ENCODE data around the gene ABHD1.

ABHD1 gene

DNA sequence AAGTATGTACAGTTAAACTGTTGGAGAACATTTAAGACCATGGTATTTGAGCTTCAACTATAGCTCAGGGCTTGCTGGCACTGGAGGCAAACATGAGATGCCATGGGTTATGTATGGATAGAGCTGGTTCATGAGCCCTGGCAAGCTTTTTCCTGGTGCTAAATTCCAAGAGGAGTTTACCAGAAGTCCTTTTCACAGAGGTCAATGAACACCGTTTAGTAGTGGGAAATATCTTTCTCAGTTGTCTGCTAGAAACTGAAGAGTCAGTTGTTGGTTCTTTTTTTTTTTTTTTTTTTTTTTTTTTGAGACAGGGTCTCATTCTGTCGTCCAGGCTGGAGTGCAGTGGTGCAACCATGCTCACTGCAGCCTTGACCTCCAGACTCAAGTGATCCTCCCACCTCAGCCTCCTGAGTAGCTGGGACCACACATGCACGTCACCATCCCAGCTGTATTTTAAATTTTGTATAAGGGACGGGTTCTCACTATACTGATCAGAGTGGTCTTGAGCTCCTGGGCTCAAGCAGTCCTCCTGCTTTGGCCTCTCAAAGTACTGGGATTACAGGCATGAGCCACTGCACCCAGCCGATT, 35.7 kb upstream of the ABHD1 start:
- Histone ChIP-seq H3K9ac (ENCODE audit: low read length) (no peak overlapping the region), H3K27me3 (ENCODE audit: control insufficient read depth, insufficient read depth, low read length) (peaks cover 10% of the 10 kb centered on the region; the same call in 1 of the 2 replicates), H3K4me3 (ENCODE audit: low read depth, low read length) (peak overlapping the region; percentile 64; the same call in 1 of the 2 replicates), H3K36me3 (ENCODE audit: control insufficient read depth, insufficient read depth, low read length) (no peaks in the 10 kb centered on the region), H3K4me1 (ENCODE audit: control insufficient read depth, insufficient read depth, low read length) (0 out of 2 replicates have a peak, but pooled peaks cover 7% of the 10 kb centered on the region), H3K27ac (ENCODE audit: low read depth, low read length) (no peak overlapping the region), H3K9me3 (ENCODE audit: control insufficient read depth, insufficient read depth, low read depth, low read length) (no peaks in the 10 kb centered on the region)

DNA sequence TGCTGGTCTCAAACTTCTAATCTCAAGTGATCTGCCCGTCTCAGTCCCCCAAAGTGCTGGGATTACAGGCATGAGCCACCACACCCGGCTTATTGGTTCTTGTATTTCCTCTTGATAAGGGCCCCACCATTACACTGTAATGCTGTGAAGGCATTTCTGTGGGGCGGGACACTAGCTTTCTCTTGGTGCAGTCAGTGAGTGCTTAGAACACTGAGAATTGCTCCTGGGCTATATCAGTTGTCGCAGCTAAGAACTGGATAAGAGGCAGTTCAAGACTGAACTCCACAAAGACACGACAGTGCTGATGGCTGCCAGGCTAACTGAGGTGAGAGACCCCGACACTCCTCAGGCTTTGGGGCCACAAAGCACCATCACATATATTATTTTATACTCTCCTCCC, 35.0 kb upstream of the ABHD1 start:
- Histone ChIP-seq H3K4me1 (ENCODE audit: control insufficient read depth, insufficient read depth, low read length) (0 out of 2 replicates have a peak, but pooled peaks cover 7% of the 10 kb centered on the region), H3K4me3 (ENCODE audit: low read depth, low read length) (no peak overlapping the region), H3K27me3 (ENCODE audit: control insufficient read depth, insufficient read depth, low read length) (peaks cover 10% of the 10 kb centered on the region; the same call in 1 of the 2 replicates), H3K9me3 (ENCODE audit: control insufficient read depth, insufficient read depth, low read depth, low read length) (no peaks in the 10 kb centered on the region), H3K36me3 (ENCODE audit: control insufficient read depth, insufficient read depth, low read length) (no peaks in the 10 kb centered on the region), H3K9ac (ENCODE audit: low read length) (no peak overlapping the region), H3K27ac (ENCODE audit: low read depth, low read length) (no peak overlapping the region)

DNA sequence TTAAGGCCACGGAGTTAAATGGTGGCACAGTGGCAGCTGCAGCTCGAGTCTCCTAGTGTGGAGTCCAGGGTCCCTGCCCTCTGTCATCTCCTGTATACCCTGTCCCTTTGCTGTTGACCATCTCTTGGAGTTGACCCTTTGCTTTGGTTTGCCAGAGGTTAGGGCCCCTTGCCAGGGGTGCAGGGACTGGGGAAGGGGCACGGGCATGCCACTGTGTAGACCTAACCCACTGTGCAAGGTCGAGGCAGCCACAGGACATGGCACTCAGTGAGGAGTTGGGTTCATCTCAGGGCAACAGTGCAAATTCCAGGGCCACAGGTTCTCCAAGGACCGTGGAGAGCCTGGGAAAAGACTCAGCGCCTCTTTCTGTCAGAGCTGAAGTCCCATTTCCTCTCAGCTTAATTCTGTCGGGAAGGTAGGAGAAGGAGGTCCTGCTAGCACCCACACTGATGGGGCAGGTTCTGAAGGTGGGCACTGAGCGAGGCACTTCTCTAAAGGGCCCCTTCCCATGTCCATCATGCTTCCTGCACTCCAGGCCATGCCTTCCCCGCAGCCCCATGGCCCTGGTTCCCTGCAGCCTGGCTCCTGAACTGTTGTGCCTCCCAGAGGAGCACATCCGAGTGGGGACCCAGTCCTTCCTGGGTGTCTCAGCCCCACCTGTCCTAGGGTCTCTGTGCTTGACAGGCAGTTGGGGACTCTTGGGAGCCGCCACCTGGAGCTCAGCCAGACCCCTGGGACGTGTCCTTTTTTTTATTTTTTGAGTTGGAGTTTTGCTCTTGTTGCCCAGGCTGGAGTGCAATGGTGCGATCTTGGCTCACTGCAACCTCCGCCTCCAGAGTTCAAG, 34.3 kb upstream of the ABHD1 start:
- no peak overlapping the region for H3K27ac ChIP-seq (ENCODE audit: low read depth, low read length)
- no peaks in the 10 kb centered on the region for H3K36me3 ChIP-seq (ENCODE audit: control insufficient read depth, insufficient read depth, low read length)
- peaks cover 10% of the 10 kb centered on the region; the same call in 1 of the 2 replicates for H3K27me3 ChIP-seq (ENCODE audit: control insufficient read depth, insufficient read depth, low read length)
- no peaks in the 10 kb centered on the region for H3K9me3 ChIP-seq (ENCODE audit: control insufficient read depth, insufficient read depth, low read depth, low read length)
- 0 out of 2 replicates have a peak, but pooled peaks cover 7% of the 10 kb centered on the region for H3K4me1 ChIP-seq (ENCODE audit: control insufficient read depth, insufficient read depth, low read length)
- no peak overlapping the region for H3K4me3 ChIP-seq (ENCODE audit: low read depth, low read length)
- H3K9ac ChIP-seq (ENCODE audit: low read length) = no peak overlapping the region

DNA sequence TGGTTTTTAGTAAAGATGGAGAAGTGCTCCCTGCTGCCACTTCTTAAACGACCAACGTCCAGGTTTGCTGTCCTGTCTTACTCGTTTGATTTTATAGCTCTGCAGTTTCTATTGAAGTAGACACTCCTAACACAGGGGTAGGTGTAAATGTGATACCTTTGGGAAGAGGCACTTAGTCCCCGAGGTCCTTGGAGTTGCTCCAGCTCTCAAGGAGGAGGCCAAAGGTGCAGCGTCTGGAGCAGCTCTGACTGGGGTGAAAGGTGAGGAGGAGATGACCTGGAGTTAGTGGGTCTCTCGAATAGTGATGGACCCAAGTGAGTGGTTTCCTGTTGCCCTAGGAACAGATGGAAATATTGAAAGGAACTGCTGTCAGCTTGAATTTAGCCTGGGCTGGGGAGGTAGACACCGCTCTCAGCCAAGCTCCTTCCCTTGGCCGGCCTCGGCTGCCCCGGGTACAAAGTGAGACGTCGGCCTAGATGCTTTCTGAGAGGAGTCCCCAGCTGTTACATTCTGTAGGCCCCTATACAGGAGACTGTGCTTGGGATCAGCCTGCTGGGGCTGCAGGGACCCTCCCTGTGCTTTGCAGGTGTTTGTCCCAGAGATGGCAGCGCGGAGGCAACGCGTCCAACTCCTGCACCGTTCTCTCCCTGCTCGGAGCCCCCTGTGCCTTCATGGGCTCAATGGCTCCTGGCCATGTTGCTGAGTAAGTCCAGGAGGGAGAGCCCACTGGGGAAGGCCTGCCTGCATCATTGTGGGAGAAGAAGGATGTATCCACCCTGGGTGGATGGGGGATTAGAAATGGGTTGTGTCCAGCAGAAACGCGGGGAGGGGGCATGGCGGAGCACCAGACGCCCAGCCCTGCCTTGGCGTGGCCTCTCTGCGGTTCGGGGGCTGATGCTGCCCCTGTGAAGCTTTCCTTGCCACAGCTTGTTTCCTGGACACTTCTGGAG, 31.6 kb upstream of the ABHD1 start:
- Histone ChIP-seq H3K4me1 (ENCODE audit: control insufficient read depth, insufficient read depth, low read length) (peaks cover 10% of the 10 kb centered on the region), H3K36me3 (ENCODE audit: control insufficient read depth, insufficient read depth, low read length) (no peaks in the 10 kb centered on the region), H3K27me3 (ENCODE audit: control insufficient read depth, insufficient read depth, low read length) (peaks cover 8% of the 10 kb centered on the region; the same call in 1 of the 2 replicates), H3K9me3 (ENCODE audit: control insufficient read depth, insufficient read depth, low read depth, low read length) (no peaks in the 10 kb centered on the region), H3K4me3 (ENCODE audit: low read depth, low read length) (no peak overlapping the region), H3K27ac (ENCODE audit: low read depth, low read length) (no peak overlapping the region), H3K9ac (ENCODE audit: low read length) (no peak overlapping the region)

DNA sequence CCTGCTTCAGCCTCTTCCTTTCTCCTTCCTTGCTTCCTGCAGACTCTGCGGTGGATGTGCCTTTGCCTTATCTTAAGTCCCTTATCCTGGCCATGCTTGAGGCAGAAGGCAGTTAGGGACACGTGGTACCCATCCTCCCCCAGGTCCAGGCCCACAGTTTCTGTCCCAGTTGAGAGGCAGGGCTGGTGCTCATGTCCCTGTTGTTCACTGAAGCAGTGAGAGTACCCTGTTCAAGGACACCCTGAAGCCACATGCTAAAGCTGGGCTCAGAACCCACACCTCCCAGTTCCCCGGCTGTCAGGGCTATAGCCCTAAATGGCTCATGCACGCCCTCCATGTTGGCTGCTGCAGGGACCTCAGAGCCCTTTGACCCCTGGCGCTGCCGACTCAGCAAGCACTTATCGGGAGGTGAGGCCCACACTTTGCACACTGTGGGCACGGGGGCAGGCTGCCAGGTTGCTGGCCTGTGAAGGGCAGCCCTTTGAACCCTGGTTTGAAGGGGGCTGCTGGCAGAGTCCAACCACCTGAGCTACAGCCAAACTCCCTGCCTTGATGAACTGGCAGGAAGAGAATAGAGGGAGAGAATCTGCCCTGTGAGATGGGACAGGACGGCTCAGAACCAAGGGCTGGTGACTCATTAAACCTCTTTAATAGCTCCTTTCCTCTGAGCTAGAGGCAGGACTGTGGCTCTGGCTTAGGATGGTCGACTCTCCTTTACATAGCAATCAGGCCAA, 30.8 kb upstream of the ABHD1 start:
- Histone ChIP-seq H3K27me3 (ENCODE audit: control insufficient read depth, insufficient read depth, low read length) (no peaks in the 10 kb centered on the region; the same call in 1 of the 2 replicates), H3K4me1 (ENCODE audit: control insufficient read depth, insufficient read depth, low read length) (peaks cover 7% of the 10 kb centered on the region), H3K36me3 (ENCODE audit: control insufficient read depth, insufficient read depth, low read length) (no peaks in the 10 kb centered on the region), H3K9ac (ENCODE audit: low read length) (no peak overlapping the region), H3K4me3 (ENCODE audit: low read depth, low read length) (no peak overlapping the region), H3K27ac (ENCODE audit: low read depth, low read length) (no peak overlapping the region), H3K9me3 (ENCODE audit: control insufficient read depth, insufficient read depth, low read depth, low read length) (no peaks in the 10 kb centered on the region)

DNA sequence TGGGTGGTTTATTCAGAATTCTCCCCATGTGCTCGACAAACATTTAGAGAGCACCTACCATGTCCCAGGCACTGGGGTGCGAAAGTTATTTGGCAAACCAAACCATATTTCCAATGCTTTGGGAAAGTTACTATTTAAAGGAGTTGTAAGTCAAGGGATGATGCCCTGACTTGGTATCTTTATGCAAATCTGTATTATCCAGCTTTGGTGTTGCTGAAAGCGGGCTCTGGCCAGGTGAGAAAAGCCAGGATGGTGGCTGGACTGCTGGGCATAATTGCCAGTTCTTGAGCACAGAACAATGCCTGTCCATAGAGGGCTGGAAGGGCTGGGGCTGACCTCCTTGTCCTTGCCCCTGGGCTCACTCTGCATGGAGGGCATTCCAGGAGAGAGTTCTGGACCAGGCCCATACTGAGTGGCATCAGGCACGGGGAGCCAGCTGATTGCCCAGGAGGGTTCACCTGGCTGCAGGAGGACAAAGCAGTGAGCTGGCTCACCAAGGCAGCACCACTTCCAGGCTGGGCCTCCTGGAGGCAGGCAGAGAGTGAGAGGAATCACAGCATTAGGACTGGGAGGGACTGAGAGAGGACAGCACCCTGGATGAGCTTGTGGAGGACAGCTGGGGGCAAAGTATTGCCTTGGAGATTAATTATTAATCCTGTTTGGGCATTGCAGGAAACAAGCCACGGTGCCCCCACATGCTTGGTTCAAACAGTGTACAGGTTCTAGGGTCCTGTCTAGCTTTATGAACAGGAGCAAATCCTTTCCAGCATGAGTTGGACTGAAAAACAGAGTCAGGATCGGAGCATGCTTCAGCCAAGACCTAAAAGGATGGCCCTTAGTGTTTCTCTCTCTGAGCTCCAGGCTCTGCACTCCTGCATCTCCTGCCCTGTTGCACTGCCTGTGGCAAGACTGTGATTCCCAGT, 29.9 kb upstream of the ABHD1 start:
- Histone ChIP-seq H3K36me3 (ENCODE audit: control insufficient read depth, insufficient read depth, low read length) (no peaks in the 10 kb centered on the region), H3K4me3 (ENCODE audit: low read depth, low read length) (no peak overlapping the region), H3K4me1 (ENCODE audit: control insufficient read depth, insufficient read depth, low read length) (peaks cover 7% of the 10 kb centered on the region), H3K27me3 (ENCODE audit: control insufficient read depth, insufficient read depth, low read length) (no peaks in the 10 kb centered on the region; the same call in 1 of the 2 replicates), H3K27ac (ENCODE audit: low read depth, low read length) (no peak overlapping the region), H3K9ac (ENCODE audit: low read length) (no peak overlapping the region), H3K9me3 (ENCODE audit: control insufficient read depth, insufficient read depth, low read depth, low read length) (no peaks in the 10 kb centered on the region)

DNA sequence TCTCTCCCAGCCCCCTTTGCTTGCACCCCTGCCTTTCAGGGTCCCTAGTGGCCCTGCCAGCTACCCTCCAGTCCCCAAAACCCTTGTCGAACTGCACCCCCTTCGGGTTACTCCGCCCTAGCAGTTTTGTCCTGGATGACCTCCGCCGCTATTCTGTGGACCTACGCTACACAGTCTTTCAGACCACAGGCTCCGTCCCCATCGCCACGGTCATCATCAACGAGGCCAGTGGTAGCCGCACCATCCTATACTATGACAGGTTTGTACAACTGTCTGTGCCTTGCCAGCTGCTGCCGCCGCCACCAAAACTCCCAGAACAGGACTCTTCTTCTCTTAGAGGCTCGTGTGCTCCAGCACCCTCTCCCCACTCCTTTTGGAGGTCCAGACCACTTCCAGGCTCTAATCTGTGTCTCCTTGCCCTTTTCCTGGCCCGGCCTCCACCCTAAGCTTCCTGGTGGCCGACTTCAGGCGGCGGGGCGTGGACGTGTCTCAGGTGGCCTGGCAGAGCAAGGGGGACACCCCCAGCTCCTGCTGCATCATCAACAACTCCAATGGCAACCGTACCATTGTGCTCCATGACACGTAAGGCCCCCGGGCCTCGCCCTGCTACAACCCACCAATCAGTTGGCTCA, 29.1 kb upstream of the ABHD1 start:
- no peak overlapping the region for H3K9ac ChIP-seq (ENCODE audit: low read length)

DNA sequence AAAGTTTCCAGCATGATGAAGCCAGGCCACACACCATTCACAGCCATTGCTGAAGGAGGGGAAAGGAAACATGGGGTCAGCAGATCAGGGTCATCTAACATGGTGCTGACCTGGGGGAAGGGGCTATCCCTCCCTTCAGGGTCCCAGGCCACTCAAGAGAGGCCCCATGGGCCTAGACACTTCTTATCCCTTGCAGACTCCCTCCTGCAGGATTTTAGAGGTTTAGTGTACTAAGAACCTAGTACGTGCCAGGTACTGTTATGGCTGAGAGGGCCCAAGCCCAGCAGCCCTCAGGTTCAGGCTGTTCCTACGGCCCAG, 28.2 kb upstream of the ABHD1 start:
- Histone ChIP-seq H3K36me3 (ENCODE audit: control insufficient read depth, insufficient read depth, low read length) (no peaks in the 10 kb centered on the region), H3K27ac (ENCODE audit: low read depth, low read length) (no peak overlapping the region), H3K9ac (ENCODE audit: low read length) (no peak overlapping the region), H3K4me1 (ENCODE audit: control insufficient read depth, insufficient read depth, low read length) (peaks cover 7% of the 10 kb centered on the region), H3K9me3 (ENCODE audit: control insufficient read depth, insufficient read depth, low read depth, low read length) (no peaks in the 10 kb centered on the region), H3K27me3 (ENCODE audit: control insufficient read depth, insufficient read depth, low read length) (no peaks in the 10 kb centered on the region), H3K4me3 (ENCODE audit: low read depth, low read length) (no peak overlapping the region)

More for the DNA sequence above, 29.1 kb upstream of the ABHD1 start:
- H3K4me1 ChIP-seq (ENCODE audit: control insufficient read depth, insufficient read depth, low read length) = peaks cover 7% of the 10 kb centered on the region
- H3K9me3 ChIP-seq (ENCODE audit: control insufficient read depth, insufficient read depth, low read depth, low read length) = no peaks in the 10 kb centered on the region
- no peaks in the 10 kb centered on the region for H3K27me3 ChIP-seq (ENCODE audit: control insufficient read depth, insufficient read depth, low read length)
- H3K36me3 ChIP-seq (ENCODE audit: control insufficient read depth, insufficient read depth, low read length) = no peaks in the 10 kb centered on the region
- no peak overlapping the region for H3K27ac ChIP-seq (ENCODE audit: low read depth, low read length)
- no peak overlapping the region for H3K4me3 ChIP-seq (ENCODE audit: low read depth, low read length)

DNA sequence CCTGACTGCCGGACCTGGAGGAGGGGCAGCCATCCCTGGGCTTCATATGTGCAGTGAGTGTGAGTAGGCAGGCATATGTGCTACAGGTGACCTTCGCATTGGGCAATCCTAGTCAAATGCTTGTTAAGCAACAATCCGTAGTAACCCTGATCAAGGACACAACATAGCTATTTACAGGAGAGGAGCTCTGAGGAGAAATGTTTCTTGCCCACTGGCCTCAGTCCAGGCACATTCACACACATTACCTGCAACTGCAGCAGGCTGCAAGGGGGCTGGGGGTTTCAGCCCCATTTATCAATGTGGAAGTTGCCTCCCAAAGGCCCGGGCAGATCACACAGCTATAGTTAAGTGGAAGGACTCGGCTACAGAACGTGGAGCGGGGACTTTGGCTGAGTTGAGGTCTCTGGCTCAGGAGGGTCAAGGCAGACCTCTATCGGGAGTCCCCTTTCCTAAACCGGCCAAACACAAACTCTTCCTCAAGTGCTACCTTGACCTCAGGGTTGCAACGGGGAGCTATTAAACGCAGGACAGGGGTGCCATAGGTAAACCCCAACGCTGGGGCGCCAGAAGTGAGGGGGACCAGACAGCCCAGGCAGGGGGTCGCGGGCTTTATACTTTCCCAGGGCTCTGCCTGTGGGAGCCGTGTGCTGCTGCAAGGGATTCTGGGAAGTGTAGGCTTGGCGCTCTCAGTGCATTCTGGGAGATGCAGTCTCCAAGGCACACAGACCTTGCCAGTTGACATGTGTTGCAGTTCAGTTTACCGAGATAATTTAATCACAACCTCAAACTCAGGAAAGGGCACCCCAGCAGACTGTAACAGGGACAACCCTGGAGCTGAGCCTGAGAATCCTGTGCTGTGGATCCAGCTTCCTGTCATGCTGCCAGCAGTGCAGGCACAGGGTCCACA, 27.6 kb upstream of the ABHD1 start:
- peak overlapping the region; percentile 48 for H3K4me3 ChIP-seq (ENCODE audit: low read depth, low read length)
- H3K9ac ChIP-seq (ENCODE audit: low read length) = no peak overlapping the region
- H3K27ac ChIP-seq (ENCODE audit: low read depth, low read length) = no peak overlapping the region

More for the DNA sequence above, 27.6 kb upstream of the ABHD1 start:
- no peaks in the 10 kb centered on the region for H3K9me3 ChIP-seq (ENCODE audit: control insufficient read depth, insufficient read depth, low read depth, low read length)
- no peaks in the 10 kb centered on the region for H3K36me3 ChIP-seq (ENCODE audit: control insufficient read depth, insufficient read depth, low read length)
- no peaks in the 10 kb centered on the region for H3K27me3 ChIP-seq (ENCODE audit: control insufficient read depth, insufficient read depth, low read length)
- H3K4me1 ChIP-seq (ENCODE audit: control insufficient read depth, insufficient read depth, low read length) = peaks cover 7% of the 10 kb centered on the region
